ENCODE results near the gene TDRD9.

The TDRD9 gene

DNA sequence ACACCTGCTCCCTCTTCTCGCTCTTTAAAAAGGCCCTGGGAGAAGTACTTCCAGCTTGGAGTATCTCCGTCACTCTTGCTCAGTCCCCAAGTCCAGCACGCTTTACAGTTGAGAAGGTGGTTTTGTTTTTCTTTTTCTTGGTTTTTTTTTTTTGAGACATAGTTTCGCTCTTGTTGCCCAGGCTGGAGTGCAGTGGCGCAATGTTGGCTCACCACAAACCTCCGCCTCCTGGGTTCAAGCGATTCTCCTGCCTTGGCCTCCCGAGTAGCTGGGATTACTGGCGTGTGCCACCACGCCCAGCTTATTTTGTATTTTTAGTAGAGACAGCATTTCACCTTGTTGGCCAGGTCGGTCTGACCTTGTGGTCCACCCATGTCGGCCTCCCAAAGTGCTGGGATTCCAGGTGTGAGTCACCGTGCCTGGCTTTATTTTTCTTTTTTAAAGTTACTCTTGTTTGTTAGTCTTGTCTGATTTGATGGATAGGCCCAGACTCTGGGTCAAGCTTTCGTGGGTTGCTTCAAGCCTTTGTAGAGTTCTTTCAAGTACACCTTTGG, 1.9 kb downstream of the TDRD9 start:
- no peak for DNase-seq

DNA sequence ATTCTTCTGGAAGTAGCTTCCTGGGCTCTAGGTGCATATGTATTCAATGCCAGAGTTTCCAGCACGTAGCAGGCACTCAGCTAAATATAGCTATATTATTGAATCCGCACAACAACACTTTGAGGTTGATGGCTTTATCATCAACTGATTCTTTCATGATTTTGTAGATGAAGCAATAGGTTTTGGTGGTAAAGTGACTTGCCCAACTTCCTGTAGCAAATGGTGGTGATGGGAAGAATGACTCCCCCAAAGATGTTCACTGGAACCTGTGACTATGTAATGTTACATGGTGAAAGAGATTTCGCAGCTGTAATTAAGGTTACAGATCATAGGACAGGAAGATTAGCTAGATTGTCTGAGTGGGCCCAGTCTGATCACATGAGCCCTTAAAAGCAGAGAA, 3.2 kb downstream of the TDRD9 start:
- DNase-seq: no peak

DNA sequence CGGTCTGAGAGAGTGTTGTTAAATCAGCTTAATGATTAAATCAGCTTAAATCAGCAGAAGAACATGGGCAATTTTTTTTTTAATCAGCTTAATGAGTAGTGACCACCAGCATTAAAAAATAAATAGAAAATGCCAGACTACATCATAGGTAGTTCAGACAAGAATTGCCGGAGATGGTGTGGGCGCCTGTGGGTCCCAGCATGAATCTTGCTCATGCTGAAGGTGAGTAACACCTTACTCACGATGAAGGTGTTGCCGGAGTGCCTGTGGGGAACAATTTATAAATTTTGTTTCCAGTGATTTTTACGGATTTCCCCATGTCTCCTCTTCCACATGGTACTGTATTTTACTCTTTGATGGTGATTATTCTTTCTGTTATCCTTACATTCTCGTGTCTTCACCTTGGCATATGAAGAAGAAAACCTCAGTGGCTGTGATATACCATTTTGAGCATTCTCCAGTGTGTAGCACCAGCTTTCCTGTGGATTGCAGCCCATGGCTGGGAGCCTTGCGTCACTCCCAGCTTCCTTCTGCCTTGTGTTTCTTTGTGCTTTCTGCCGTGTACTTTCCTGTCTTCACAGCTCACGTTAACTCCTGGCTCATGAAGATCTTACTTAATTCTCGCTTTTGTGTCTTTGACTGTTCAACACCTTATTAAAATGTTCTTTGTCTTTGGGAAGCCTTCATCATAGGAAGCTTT, 4.7 kb downstream of the TDRD9 start:
- DNase-seq: no peak

DNA sequence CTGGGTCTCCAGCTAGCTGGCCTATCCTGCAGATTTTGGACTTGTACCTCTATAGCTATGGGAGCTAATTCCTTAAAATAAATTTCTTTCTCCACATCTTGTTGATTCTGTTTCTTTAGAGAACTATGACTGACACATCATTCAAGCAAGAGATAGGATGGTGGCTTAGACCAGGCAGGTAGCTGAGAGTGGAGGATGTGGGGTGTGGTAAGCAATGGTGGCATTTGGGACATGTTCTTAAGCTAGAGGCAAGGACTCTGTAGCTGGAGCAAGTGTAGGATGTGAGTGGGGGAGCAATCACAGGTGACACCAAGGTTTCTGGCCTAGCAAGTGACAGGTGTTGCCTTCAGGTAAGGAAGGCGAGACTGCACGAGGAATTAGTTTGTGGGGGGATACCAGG, 6.8 kb downstream of the TDRD9 start:
- no peak for DNase-seq

DNA sequence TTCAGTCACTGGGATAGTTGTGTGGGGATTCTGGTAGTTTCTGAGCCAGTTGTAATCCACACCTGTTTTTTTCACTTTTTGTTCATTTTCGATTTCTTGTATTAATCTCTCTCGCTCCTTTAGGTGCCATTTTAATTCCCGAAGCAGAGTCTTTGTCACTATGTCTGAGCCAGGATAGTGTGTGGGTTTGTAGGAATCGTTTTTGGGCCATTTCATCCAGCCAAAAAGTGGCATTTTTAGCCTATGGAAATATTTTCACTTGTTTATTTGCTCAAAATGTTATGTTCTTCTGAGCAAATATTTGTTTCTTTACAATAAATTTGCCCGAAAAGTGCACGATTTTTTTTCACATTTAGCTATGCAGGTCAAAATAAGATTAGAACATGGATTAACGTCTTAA, 13.2 kb downstream of the TDRD9 start:
- DNase-seq: no peak

DNA sequence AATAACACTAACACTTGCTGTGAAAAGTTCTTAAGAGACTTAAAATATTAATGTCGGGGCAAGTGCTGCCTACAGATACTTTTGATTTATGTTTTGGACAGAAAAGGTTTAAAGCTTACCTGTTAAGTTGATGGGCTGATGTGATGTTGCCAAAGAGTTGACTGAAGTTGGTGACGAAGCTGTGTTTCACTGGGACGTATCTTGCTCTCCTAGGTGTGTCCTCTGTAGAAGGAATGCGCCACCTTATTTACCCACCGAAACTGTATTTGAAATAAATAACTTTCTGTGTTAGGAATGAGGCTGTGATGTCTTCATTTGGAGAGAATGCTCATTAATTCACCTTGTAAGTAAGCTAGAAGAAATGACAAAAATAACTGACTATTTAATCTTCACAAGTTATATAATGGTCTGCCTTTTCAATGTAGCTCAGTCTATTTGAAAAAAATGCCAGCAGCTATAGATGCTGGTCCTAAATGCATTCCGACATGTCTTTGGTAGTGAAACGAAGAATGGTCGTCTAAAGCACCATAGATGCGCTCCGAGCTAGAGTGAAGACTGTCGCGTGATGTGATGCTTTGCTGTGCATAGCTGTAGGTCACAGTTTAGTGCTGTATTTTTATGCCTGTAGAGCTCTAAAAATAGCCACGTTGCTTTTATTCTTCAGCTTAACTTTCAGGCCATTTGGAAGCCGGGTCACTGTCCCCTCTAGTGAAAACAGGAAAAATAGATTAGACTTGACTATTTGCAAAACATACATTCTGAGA, 13.9 kb downstream of the TDRD9 start, which contains the start of gene RD3L:
TSS of gene RD3L (minus strand) at position 557 of the 764 bp plus-strand sequence. CDS start 834 bp downstream, outside the sequence.
- no peak for DNase-seq

DNA sequence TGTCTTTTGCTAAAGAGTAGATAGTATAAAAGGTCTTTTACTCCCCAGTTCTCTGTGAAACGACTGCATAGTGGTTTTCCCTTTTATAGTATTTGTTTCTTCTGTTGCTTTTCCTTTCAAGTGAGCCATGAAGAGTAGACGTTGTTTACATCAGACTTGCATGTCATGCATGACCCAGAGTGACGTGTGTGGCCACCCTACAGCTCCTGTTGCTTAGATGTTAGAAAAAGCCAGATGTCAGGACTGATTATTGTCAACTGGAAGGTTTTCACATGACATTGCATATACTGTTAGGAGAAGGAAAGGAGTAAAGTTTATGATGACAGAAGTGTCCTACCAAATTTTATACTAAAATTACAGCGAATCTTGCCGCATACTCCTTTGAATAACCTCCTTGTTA, 15.4 kb downstream of the TDRD9 start:
- DNase-seq: peak; percentile 85

DNA sequence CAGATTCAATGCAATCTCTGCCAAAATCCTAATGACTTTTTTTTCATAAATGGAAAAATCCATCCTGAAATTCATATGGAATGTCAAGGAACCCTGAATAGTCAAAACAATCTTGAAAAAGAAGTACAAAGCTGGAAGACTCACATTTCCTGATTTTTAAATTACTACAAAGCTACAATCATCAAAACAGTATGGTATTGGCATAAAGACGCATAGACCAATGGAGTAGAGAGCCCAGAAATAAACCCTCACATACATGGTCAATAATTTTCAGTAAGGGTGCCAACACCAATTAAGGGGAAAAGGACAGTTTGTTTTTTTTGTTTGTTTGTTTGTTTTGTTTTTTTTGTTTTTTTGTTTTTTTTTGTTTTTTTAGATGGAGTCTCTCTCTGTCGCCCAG, 18.7 kb downstream of the TDRD9 start:
- DNase-seq: no peak

DNA sequence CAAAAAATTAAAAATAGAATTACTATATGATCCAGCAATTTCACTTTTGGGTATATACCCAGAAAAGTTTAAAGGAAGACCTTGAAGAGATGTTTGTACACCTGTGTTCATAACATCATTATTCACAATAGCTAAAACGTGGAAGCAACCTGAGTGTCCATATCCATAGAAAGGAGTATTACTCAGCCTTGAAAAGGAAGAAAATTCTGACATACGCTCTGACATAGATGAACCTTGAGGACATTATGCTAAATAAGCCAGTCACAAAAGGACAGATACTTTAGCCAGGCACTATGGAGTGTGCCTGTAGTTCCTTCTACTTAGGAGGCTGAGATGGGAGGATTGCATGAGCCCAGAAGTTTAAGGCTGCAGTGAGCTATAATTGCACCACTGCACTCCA, 20.2 kb downstream of the TDRD9 start:
- no peak for DNase-seq

DNA sequence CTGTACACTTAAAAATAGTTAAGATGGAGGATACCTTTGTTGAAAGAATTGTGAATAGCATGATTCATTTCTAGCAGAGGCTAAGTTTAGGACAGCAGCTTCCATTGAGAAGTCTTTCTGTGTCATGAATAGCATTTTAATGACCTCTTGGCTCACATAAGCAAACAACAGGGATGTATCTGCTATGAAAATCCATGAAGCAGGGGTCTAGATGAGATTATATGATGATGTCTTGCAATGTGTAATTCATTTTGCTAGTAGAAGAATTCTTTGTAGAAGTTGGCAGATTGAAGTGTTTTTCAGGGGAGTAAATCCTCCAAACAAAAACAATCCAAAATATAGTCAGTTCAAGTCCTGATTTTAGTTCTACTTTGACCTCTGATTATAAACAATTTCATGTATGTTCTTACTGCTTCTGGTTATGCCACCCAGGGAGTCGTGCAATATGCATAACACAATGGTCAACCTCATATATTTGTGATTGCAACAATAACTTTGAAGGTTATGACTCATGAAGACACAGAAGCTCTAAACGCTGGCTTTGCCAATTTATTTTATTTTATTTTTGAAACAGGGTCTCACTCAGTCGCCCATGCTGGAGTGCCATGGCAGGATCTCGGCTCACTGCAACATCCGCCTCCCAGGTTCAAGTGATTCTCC, 21.0 kb downstream of the TDRD9 start:
- no peak for DNase-seq

DNA sequence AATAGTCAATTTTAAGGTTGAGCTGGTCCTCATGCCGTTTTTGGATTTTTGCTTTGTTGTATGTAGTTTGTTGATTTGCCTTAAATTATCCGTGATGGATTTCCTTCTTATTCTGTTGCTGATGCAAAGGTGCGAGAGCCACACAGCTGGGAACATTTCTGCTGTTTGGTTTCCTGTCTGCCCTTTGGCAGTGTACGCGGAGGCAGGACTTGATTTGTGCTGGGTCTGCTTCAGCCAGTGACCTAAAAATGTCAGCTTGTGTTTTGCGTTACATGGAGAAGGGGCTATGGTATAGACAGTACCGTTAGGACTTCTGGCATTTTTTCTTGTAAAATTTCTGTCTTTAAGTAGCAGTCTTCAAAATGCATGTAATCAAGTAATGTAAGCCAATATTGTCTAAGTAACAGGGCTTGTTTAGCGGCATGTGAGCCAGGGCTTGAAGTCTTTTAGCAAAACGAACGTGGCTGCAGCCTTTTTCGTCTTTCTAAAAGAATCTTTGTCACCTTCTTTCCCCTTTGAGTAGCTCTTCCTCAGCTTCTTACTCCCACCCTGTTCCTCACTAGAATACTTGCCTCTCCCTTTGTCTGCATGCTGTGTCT, 32.3 kb downstream of the TDRD9 start:
- DNase-seq: no peak

DNA sequence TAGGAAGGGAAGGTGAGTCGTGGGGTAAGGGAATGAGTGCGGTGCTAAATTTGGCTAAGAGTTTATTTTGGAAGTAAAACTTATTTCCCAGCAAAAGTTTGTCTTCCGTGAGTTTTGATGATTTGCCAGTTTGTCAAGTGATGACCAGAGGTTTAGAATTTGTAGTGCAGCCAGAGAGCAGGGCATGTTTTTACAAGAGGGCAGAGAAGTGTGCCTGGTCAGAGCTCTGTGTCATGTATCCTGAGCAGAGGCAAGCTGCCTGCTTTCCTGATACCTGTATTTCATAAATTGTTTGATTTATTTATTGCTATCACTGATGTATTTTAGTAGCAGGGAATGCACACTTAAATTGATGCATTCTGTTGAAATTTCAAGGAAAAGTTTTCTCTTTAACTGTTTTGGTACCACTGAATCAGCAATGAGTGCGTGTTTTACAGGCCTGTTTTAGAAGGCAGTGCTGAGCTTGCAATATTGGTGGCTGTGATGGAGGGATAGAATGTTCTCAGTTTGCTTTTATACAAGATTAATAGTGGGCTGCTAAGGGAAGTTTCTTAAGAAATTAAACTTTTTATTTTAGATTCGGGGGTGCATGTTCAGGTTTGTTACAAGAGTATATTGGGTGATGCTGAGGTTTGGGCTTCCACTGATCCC, 33.8 kb downstream of the TDRD9 start:
- DNase-seq: no peak

DNA sequence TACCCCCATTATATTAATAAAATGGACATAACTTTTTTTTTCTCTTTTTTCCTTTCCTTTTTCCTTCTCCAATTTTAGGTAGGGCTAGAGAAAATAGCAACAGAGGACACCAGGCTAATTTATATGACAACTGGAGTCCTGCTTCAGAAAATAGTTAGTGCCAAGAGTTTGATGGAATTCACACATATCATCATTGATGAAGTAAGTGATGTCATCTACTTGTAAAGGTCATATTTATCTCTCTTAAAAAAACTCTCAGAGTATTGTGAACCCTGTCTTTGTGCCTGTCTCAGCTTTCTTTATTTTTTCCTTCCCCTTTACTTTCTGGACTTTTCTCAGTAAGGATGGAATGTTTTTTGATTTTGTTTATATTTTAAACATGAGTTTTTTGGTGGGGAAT, 38.4 kb downstream of the TDRD9 start:
- no peak for DNase-seq

DNA sequence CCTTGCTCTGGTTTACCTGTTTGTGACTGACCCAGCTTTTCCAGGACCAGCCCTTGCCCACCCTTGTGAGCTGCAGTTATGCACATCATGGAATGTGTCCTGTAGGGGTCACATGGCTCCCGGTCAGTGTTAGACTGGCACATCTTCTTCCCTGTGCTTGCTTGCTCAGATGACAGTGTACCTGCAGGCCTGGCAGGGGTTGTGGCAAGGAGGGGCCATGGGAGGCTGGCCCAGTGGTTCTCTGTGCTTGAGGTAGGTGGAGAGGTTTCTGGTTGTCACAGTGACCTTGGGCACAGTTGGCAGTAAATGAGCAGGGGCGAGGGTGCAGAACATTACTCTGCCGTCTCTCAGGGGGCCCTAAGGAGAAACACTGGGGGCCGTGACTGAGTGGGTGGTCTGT, 41.7 kb downstream of the TDRD9 start:
- no peak for DNase-seq

DNA sequence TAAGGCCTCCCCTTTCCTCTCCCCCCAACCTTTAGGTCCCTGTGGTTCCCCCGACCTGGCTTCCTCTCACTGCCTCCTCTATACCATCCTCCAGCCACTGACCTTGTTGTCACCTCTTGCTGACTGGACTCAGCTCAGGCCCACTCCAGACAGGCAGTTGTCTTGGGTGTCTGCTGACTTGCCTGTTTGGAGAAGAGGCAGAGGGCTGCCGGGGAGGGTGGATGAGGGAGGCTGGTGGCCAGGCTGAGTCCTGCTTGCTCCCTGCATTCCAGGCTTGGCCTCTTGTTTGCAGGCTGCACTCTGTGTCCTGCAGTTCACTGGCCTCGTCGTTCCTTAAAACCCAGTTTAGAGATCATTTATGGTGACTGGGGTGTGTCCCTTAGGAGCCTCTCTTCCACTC, 45.1 kb downstream of the TDRD9 start:
- DNase-seq: no peak

DNA sequence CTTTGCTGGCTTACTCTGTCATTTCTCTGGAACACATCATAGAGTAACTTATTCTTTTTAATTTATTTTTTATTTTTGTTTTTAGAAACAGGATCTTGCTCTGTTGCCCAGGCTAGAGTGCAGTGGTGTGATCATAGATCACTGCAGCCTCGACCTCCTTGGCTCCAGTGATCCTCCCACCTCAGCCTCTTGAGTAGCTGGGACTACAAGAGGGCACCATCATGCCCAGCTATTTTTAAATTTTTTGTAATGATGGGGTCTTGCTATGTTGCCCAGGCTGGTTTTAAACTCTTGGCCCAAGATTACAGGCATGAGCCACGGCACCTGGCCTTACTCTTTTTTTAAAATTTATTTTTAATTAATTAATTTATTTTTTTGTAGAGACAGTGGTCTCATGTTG, 46.3 kb downstream of the TDRD9 start:
- DNase-seq: no peak

DNA sequence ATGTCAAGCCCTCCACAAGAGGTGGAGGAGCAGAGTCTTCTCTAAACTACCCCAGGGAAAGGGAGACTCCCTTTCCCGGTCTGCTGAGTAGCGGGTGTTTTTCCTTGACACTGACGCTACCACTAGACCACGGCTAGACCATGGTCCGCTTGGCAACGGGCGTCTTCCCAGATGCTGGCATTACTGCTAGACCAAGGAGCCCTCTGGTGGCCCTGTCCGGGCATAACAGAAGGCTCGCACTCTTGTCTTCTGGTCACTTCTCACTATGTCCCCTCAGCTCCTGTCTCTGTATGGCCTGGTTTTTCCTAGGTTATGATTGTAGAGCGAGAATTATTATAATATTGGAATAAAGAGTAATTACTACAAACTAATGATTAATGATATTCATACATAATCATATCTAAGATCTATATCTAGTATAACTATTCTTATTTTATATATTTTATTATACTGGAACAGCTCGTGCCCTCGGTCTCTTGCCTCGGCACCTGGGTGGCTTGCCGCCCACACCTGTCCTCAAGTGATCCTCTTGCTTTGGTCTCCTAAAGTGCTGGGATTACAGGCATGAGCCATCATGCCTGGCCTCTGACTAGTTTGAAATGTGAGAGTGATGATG, 52.5 kb downstream of the TDRD9 start:
- DNase-seq: peak; percentile 12

DNA sequence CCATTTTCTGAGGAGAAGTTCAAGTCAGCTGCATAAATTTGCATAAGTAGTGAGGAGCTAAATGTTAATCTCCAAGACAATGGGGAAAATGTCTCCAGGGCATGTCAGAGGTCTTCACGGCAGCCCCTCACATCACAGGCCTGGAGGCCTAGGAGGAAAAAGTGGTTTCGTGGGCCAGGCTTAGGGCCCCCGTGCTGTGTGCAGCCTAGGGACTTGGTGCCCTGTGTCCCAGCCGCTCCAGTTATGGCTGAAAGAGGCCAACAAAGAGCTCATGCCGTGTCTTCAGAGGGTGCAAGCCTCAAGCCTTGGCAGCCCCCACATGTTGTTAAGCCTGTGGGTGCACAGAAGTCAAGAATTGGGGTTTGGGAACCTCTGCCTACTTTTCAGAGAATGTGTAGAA, 55.9 kb downstream of the TDRD9 start:
- DNase-seq: no peak

DNA sequence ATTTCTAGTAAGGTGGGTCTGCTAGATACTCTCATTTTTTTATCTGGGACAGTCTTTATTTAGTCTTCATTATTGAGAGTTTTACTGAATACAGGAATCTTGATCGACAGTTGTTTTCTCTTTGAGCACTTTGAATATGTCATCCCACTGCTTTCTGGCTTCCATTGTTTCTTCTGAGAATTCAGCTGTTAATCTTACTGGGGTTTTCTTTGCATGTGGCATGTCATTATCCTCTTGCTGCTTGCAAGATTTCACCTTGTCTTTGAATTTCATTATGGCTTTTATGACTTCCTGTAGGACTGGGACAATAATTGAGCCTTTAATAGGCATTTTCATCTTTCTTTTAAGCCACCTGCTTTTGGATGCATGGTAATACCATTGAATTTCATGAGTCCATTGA, 60.8 kb downstream of the TDRD9 start:
- DNase-seq: no peak

DNA sequence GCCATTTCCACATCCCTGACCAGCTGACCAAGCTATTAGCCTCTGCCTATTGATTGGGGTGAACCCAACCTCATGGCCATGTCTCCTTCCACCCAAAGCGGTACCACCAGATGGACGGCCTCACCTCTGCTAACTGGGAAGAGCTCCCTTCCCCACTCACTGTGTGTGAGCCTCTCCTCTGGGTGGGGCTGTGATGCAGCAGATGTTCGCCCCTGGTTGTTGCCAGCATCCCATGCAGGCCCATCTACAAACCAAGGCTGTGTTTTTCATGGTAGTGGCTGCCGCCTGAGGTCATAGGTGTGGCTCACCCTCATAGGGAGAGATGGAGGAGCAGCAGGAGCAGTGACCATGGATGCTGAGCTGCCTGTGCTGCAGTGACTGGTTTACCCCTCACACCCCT, 61.7 kb downstream of the TDRD9 start:
- no peak for DNase-seq

DNA sequence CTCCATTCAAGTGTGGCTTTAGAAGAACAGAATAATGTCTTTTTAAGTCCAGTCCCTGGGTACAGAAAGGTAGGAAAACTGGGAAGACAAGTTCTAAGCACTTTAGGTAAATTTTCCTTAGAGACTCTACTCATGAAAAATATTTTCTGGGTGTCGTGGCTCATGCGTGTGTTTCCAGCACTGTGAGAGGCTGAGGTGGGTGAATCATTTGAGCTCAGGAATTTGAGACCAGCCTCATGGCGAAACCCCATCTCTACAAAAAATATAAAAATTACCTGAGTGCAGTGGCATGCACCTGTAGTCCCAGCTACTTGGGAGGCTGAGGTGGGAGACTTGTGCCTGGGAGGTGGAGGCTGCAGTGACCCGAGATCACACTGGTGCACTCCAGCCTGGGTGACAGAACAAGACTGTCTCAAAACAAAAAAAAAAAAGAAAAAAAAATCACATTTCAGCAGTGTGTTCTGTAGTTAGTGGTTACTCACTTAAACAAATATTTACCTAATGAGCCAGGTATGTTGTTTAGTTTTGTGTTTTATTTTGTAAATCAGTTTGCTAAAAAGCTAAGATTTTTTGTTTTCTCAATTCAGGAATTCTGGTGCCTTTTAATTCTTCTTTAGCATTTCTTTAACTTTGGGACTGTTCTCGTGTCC, 66.4 kb downstream of the TDRD9 start:
- no peak for DNase-seq

DNA sequence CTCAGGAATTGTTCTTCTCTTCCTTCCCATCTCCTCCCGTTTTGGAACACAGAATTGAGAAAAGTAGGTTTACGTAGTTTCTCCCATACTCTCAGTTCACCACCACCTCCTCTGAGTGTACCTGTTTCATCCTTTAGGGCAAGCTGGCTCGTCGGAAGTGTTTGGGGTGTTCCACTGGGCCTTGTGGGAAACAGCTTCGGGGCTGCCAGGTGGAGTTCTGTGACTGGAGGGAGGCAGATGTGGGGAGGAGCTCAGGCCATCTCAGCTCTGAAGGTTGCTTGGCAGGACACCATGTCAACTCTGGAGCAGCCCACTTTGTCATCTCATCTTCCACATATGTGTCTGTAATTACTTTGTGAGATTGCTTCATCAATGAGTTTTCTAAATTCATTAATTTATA, 67.6 kb downstream of the TDRD9 start:
- DNase-seq: no peak
